RWPE1 (cell line): ENCODE measurements around the gene KRTAP4-7.

Experiments
- CTCF ChIA-PET: fragments of 350-600 bp; sonication (Branson Sonifier 250); formaldehyde crosslinking; extraction: SDS; loops from one replicate; lab custom pipeline; 2021; lab: Yijun Ruan, JAX
- POLR2A ChIA-PET: fragments of 400-600 bp; formaldehyde crosslinking; extraction: SDS; loops from one replicate; lab custom pipeline; 2020; ENCODE audit warnings: antibody characterized with exemption; ENCODE audit not compliant: low non-redundant PET; lab: Yijun Ruan, JAX
- DNase-seq: peaks from one replicate; pipeline ENCODE4 v3.0.0; 2012; ENCODE audit warnings: low spot score
- H3K27ac ChIP-seq: fragments of 450-650 bp; 2 replicates; pipeline ENCODE4 v1.5.1; 2017
- CTCF ChIP-seq: fragments of 450-650 bp; conservative IDR thresholded peaks from 2 replicates; pipeline ENCODE4 v1.5.1; 2017; ENCODE audit warnings: low read depth, mild to moderate bottlenecking

The KRTAP4-7 gene

GRCh38 chr17:41133880-41134735, 50.2 kb downstream of the KRTAP4-7 start:
- POLR2A ChIA-PET, result no interaction called here
- CTCF ChIA-PET, result interaction anchor here (0.6 to 0.7 kb wide), 2 partner anchors 284 to 1861 kb away, joined by 3 read pairs; no protein-coding TSS in a partner anchor
- no peak for DNase-seq
- H3K27ac ChIP-seq, result no peak overlapping the region
- TF ChIP-seq CTCF, result no peak
